Measurements from ENCODE around the gene XKR3. TPM values are rescaled to one million over a fixed set of nuclear protein-coding genes. Genes with fewer than 3 reads are reported as not detected.

XKR3 gene
- total RNA-seq, 4 donors from 2014 or later, result not detected

GRCh38 chr22:16807109-16807508 is 18.1 kb downstream of the XKR3 start:
- no peak for TF ChIP-seq POLR2A (IDR thresholded peaks at IDR 0.05)
- no peak for TF ChIP-seq CTCF (IDR thresholded peaks at IDR 0.05 in 4 of 5, conservative IDR thresholded peaks at IDR 0.05 in 1 of 5)
- Histone ChIP-seq H3K27me3 (no peaks in the 10 kb centered on the region), H3K9me3 (no peaks in the 10 kb centered on the region), H3K4me3 (no peak overlapping the region), H3K4me1 (no peaks in the 10 kb centered on the region), H3K36me3 (no peaks in the 10 kb centered on the region), H3K27ac (no peak overlapping the region)
- DNase-seq (no peak), ATAC-seq (no peak)
- intact Hi-C loops (cut with DNase I; ENCODE audit: low total_unique reads), result no loop called here
- in situ Hi-C loops (cut with MboI; ENCODE audit: low sequenced_read_pairs in 4 of 4), result no loop called here

- no peak for DNase-seq
- no peak for ATAC-seq
- H3K4me1 ChIP-seq, result no peaks in the 10 kb centered on the region
- no peak overlapping the region for H3K27ac ChIP-seq
- no peaks in the 10 kb centered on the region for H3K27me3 ChIP-seq
- in situ Hi-C loops (cut with MboI; ENCODE audit: low sequenced_read_pairs in 4 of 4), result no loop called here
- TF ChIP-seq POLR2A (IDR thresholded peaks at IDR 0.05) (no peak), CTCF (IDR thresholded peaks at IDR 0.05 in 4 of 5, conservative IDR thresholded peaks at IDR 0.05 in 1 of 5) (no peak)
- H3K4me3 ChIP-seq, result no peak overlapping the region
- intact Hi-C loops (cut with DNase I; ENCODE audit: low total_unique reads), result no loop called here
- H3K9me3 ChIP-seq, result no peaks in the 10 kb centered on the region
- H3K36me3 ChIP-seq, result no peaks in the 10 kb centered on the region
These were observed 18.8 kb downstream of the XKR3 start for GRCh38 chr22:16806401-16806800.

DNA sequence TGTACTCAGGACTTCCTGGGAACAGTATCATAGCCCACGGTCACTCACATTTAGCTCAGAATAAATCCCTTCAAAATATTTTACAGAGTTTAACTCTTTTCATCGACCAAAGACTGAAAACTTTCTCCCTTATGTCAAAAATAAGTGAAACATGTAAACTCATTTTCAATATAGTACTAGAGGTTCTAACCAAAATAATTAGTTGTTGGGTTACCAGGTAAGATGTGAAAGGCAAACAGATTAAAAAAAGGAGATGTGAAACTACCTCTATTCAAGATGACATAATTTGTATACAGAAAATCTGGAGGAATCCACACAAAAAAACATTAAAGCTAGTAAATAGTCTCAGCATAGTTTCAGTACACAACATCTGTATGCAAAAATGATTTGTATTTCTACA is 20.3 kb downstream of the XKR3 start:
- H3K4me1 ChIP-seq, result no peaks in the 10 kb centered on the region
- intact Hi-C loops (cut with DNase I; ENCODE audit: low total_unique reads) (no loop called here), in situ Hi-C loops (cut with MboI; ENCODE audit: low sequenced_read_pairs in 4 of 4) (no loop called here)
- H3K4me3 ChIP-seq, result no peak overlapping the region
- no peaks in the 10 kb centered on the region for H3K36me3 ChIP-seq
- no peak for ATAC-seq
- H3K27me3 ChIP-seq, result no peaks in the 10 kb centered on the region
- H3K27ac ChIP-seq, result no peak overlapping the region
- TF ChIP-seq CTCF (IDR thresholded peaks at IDR 0.05 in 4 of 5, conservative IDR thresholded peaks at IDR 0.05 in 1 of 5), result no peak
- TF ChIP-seq POLR2A (IDR thresholded peaks at IDR 0.05), result no peak
- no peaks in the 10 kb centered on the region for H3K9me3 ChIP-seq
- DNase-seq, result no peak

- intact Hi-C loops (cut with DNase I; ENCODE audit: low total_unique reads), result no loop called here
- no peak for ATAC-seq
- Histone ChIP-seq H3K36me3 (no peaks in the 10 kb centered on the region), H3K4me1 (no peaks in the 10 kb centered on the region), H3K27me3 (no peaks in the 10 kb centered on the region), H3K27ac (no peak overlapping the region), H3K9me3 (no peaks in the 10 kb centered on the region), H3K4me3 (no peak overlapping the region)
- in situ Hi-C loops (cut with MboI; ENCODE audit: low sequenced_read_pairs in 4 of 4), result no loop called here
- DNase-seq, result no peak
- TF ChIP-seq POLR2A (IDR thresholded peaks at IDR 0.05) (no peak), CTCF (IDR thresholded peaks at IDR 0.05 in 4 of 5, conservative IDR thresholded peaks at IDR 0.05 in 1 of 5) (no peak)
These were observed 21.8 kb downstream of the XKR3 start for GRCh38 chr22:16803255-16803917.

DNA sequence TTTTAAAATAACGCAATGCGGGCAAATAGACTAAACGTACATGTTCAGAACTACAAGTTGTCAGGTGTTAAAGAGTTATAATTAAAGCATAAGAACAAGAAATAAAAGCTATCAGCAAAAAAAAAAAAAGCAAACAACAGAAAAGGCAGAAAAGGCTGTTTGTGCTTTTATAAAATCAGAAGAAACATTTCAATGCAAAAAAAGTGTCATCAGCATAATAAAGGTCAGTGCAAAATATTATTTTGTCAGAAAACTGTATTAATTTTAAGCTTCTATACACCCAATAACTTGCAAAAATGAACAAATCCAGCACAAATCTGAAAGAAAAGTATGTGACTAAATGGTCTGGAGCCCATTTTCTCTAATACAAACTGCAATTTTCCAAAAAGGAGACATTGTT is 23.6 kb downstream of the XKR3 start:
- TF ChIP-seq CTCF (IDR thresholded peaks at IDR 0.05 in 4 of 5, conservative IDR thresholded peaks at IDR 0.05 in 1 of 5) (no peak), POLR2A (IDR thresholded peaks at IDR 0.05) (no peak)
- no peak for ATAC-seq
- DNase-seq, result no peak
- H3K27ac ChIP-seq, result no peak overlapping the region
- no peaks in the 10 kb centered on the region for H3K36me3 ChIP-seq
- no peaks in the 10 kb centered on the region for H3K27me3 ChIP-seq
- intact Hi-C loops (cut with DNase I; ENCODE audit: low total_unique reads), result no loop called here
- H3K4me1 ChIP-seq, result no peaks in the 10 kb centered on the region
- in situ Hi-C loops (cut with MboI; ENCODE audit: low sequenced_read_pairs in 4 of 4), result no loop called here
- no peaks in the 10 kb centered on the region for H3K9me3 ChIP-seq
- H3K4me3 ChIP-seq, result no peak overlapping the region
